ENCODE results near the gene TCFL5. TPM values are rescaled to one million over a fixed set of nuclear protein-coding genes. Genes with fewer than 3 reads are reported as not detected.

Gene TCFL5
- total RNA-seq, 1 donor from 2014 or later = 8.2 TPM

GRCh38 chr20:62794007-62794724 is 67.5 kb downstream of the TCFL5 start:
- Histone ChIP-seq H3K4me3 (peak overlapping the region; percentile 70), H3K27ac (peak overlapping the region; percentile 93)

GRCh38 chr20:62793757-62794006 is 67.9 kb downstream of the TCFL5 start:
- DNase-seq (no peak), ATAC-seq (no peak)
- no peak for TF ChIP-seq CTCF (IDR thresholded peaks at IDR 0.05)
- H3K9me3 ChIP-seq = no peaks in the 10 kb centered on the region
- H3K27ac ChIP-seq = peak overlapping the region; percentile 93
- H3K4me1 ChIP-seq = peaks cover 39% of the 10 kb centered on the region
- peak overlapping the region; percentile 55 for H3K4me3 ChIP-seq
- H3K27me3 ChIP-seq (ENCODE audit: low read depth) = no peaks in the 10 kb centered on the region
- H3K36me3 ChIP-seq = peaks cover 9% of the 10 kb centered on the region
- intact Hi-C loops (cut with DNase I) = no loop called here

More at GRCh38 chr20:62794007-62794724, 67.5 kb downstream of the TCFL5 start:
- Histone ChIP-seq H3K36me3 (peaks cover 14% of the 10 kb centered on the region), H3K9me3 (no peaks in the 10 kb centered on the region), H3K27me3 (ENCODE audit: low read depth) (no peaks in the 10 kb centered on the region), H3K4me1 (peaks cover 39% of the 10 kb centered on the region)
- intact Hi-C loops (cut with DNase I) = no loop called here
- TF ChIP-seq CTCF (IDR thresholded peaks at IDR 0.05) = no peak
- DNase-seq (peak; percentile 97), ATAC-seq (peak; percentile 93 to 96)

GRCh38 chr20:62792940-62793756 is 68.5 kb downstream of the TCFL5 start:
- TF ChIP-seq CTCF (IDR thresholded peaks at IDR 0.05) = no peak
- Histone ChIP-seq H3K9me3 (no peaks in the 10 kb centered on the region), H3K4me3 (peak overlapping the region; percentile 55), H3K4me1 (peaks cover 36% of the 10 kb centered on the region), H3K36me3 (peaks cover 3% of the 10 kb centered on the region), H3K27me3 (ENCODE audit: low read depth) (no peaks in the 10 kb centered on the region), H3K27ac (peak overlapping the region; percentile 93)
- ATAC-seq = no peak
- no peak for DNase-seq
- intact Hi-C loops (cut with DNase I) = no loop called here

- H3K9me3 ChIP-seq = no peaks in the 10 kb centered on the region
- no peak for TF ChIP-seq CTCF (IDR thresholded peaks at IDR 0.05)
Measured at GRCh38 chr20:62792182-62792939, 69.3 kb downstream of the TCFL5 start.

GRCh38 chr20:62791301-62792181 is 70.1 kb downstream of the TCFL5 start:
- Histone ChIP-seq H3K4me3 (no peak overlapping the region), H3K27me3 (ENCODE audit: low read depth) (peaks cover 3% of the 10 kb centered on the region), H3K27ac (no peak overlapping the region), H3K36me3 (no peaks in the 10 kb centered on the region), H3K4me1 (peaks cover 23% of the 10 kb centered on the region), H3K9me3 (no peaks in the 10 kb centered on the region)
- DNase-seq (peak; percentile 68), ATAC-seq (no peak)
- peak; percentile 90 for TF ChIP-seq CTCF (IDR thresholded peaks at IDR 0.05)
- intact Hi-C loops (cut with DNase I) = no loop called here

More at GRCh38 chr20:62792182-62792939, 69.3 kb downstream of the TCFL5 start:
- H3K4me1 ChIP-seq = peaks cover 28% of the 10 kb centered on the region
- no peak overlapping the region for H3K4me3 ChIP-seq
- intact Hi-C loops (cut with DNase I) = no loop called here
- DNase-seq (no peak), ATAC-seq (no peak)
- H3K27ac ChIP-seq = no peak overlapping the region
- peaks cover 3% of the 10 kb centered on the region for H3K27me3 ChIP-seq (ENCODE audit: low read depth)
- H3K36me3 ChIP-seq = no peaks in the 10 kb centered on the region
